Measurements from ENCODE around the gene RPS6KA1.

DNA sequence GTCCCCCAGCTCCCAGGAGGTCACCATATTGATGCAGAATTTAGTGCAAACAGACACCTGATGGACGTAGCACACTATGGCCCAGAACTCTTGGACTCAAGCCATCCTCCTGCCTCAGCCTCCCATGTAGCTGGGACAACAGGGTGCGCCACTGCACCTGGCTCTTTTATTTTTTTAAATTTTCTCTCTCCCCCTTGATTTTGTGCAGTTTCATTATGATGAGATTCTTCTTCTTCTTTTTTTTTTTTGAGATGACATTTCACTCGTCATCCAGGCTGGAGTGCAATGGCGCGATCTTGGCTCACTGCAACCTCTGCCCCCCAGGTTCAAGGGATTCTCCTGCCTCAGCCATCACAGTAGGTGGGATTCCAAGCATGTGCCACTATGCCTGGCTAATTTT, 63.8 kb downstream of the RPS6KA1 start:
- no peak for TF ChIP-seq ZNF274 (IDR thresholded peaks at IDR 0.05; ENCODE audit: low read depth, low read length)
- no peak for TF ChIP-seq YY1 (IDR thresholded peaks at IDR 0.05; ENCODE audit: insufficient read depth, insufficient read length)
- TF ChIP-seq SUZ12 (IDR thresholded peaks at IDR 0.05; ENCODE audit: extremely low read depth, insufficient read depth, insufficient read length): no peak
